Measurements from ENCODE around the gene PRDX5.

Gene PRDX5

DNA sequence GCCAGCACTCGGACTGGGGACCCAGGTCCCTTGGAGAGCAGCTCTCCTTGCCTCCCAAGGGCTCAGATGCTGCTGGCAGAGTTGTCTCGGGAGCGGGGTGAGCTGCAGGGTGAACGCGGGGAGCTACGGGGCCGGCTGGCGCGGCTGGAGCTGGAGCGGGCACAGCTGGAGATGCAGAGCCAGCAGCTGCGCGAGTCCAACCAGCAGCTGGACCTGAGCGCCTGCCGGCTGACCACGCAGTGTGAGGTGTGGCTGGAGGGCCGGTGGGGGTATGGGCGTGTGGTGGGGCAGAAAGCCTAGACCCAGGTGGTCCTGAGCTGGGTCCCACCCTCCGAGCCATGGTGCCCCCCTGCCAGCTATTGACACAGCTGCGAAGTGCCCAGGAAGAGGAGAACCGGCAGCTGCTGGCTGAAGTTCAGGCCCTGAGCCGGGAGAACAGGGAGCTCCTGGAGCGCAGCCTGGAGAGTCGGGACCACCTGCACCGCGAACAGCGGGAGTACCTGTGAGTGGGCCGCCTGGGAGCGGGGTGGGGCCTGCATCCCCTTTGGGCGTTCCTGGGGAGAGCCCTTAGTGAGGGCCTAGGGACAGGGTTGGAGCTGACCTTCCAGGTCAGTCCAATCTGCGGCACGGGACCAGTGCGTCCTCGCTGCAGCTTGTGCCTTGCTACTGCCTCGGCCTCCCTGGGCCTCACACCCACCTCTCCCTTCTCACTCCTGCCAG, 35.2 kb downstream of the PRDX5 start:
- H3K9me2 ChIP-seq (replicated peaks; ENCODE audit: insufficient read depth, low read length): no peaks in the 10 kb centered on the region
- no peaks in the 10 kb centered on the region for H3K79me2 ChIP-seq (ENCODE audit: insufficient read depth, low read length)
- no peak overlapping the region for H3K4me3 ChIP-seq (ENCODE audit: insufficient read depth, low read length, poor library complexity, severe bottlenecking)
- no peak overlapping the region for H2AFZ ChIP-seq (ENCODE audit: low read depth, low read length, severe bottlenecking)
- TF ChIP-seq EZH2phosphoT487 (conservative IDR thresholded peaks at IDR 0.05; ENCODE audit: low read length) (no peak), CTCF (IDR thresholded peaks at IDR 0.05; ENCODE audit: insufficient read depth, low read length, poor library complexity, severe bottlenecking) (no peak)
- no peaks in the 10 kb centered on the region for H3K36me3 ChIP-seq (ENCODE audit: low read length)
- no peak overlapping the region for H3K4me2 ChIP-seq (ENCODE audit: low read depth, low read length, poor library complexity, severe bottlenecking)
- H3K9me3 ChIP-seq (ENCODE audit: insufficient read depth, low read length): no peaks in the 10 kb centered on the region
- H3F3A ChIP-seq (ENCODE audit: insufficient read depth): no peaks in the 10 kb centered on the region
- no peak overlapping the region for H3K9ac ChIP-seq (ENCODE audit: low read length)
- H3K27ac ChIP-seq (ENCODE audit: low read depth, low read length): no peak overlapping the region
- no peaks in the 10 kb centered on the region for H3K27me3 ChIP-seq (ENCODE audit: low read length)
- no peaks in the 10 kb centered on the region for H4K20me1 ChIP-seq (ENCODE audit: low read depth, low read length)

DNA sequence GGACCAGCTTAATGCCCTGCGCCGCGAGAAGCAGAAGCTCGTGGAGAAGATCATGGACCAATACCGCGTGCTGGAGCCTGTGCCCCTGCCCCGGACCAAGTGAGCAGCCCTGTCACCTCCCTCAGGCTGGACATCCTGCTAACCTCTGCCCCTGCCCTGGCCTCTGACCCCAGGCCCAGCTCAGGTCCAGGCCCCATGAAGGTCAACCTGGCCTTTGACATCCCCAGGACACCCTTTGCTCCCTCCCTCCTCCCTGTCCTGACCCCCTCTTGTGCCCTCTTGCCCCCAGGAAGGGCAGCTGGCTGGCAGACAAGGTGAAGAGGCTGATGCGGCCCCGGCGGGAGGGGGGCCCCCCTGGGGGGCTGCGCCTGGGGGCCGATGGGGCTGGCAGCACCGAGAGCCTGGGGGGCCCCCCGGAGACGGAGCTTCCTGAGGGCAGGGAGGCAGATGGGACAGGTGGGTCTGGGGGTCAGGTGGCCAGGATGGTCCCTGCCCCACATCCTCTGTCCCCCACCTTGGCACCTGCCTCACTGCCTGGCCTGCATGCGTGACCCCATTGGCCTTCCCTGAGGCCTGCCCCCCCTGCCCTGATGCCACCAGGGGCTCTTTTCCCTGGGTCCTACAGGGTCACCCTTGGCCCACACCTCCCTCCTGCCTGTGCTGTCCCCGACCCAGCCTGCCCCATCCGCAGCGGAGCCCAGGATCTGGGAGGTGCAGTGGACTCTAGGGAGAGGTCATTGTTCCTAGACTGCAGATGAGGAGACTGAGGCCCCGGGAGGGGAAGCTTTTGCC, 36.0 kb downstream of the PRDX5 start:
- Histone ChIP-seq H3K9me2 (replicated peaks; ENCODE audit: insufficient read depth, low read length) (no peaks in the 10 kb centered on the region), H3K36me3 (ENCODE audit: low read length) (no peaks in the 10 kb centered on the region), H3K27ac (ENCODE audit: low read depth, low read length) (no peak overlapping the region), H3K4me2 (ENCODE audit: low read depth, low read length, poor library complexity, severe bottlenecking) (no peak overlapping the region), H3F3A (ENCODE audit: insufficient read depth) (no peaks in the 10 kb centered on the region), H4K20me1 (ENCODE audit: low read depth, low read length) (no peaks in the 10 kb centered on the region), H3K9me3 (ENCODE audit: insufficient read depth, low read length) (no peaks in the 10 kb centered on the region), H3K4me3 (ENCODE audit: insufficient read depth, low read length, poor library complexity, severe bottlenecking) (no peak overlapping the region), H2AFZ (ENCODE audit: low read depth, low read length, severe bottlenecking) (no peak overlapping the region), H3K27me3 (ENCODE audit: low read length) (no peaks in the 10 kb centered on the region), H3K79me2 (ENCODE audit: insufficient read depth, low read length) (no peaks in the 10 kb centered on the region), H3K9ac (ENCODE audit: low read length) (no peak overlapping the region)
- TF ChIP-seq CTCF (IDR thresholded peaks at IDR 0.05; ENCODE audit: insufficient read depth, low read length, poor library complexity, severe bottlenecking) (no peak), EZH2phosphoT487 (conservative IDR thresholded peaks at IDR 0.05; ENCODE audit: low read length) (no peak)

- no peaks in the 10 kb centered on the region for H4K20me1 ChIP-seq (ENCODE audit: low read depth, low read length)
- no peaks in the 10 kb centered on the region for H3K27me3 ChIP-seq (ENCODE audit: low read length)
- no peaks in the 10 kb centered on the region for H3K36me3 ChIP-seq (ENCODE audit: low read length)
- TF ChIP-seq EZH2phosphoT487 (conservative IDR thresholded peaks at IDR 0.05; ENCODE audit: low read length) (no peak), CTCF (IDR thresholded peaks at IDR 0.05; ENCODE audit: insufficient read depth, low read length, poor library complexity, severe bottlenecking) (peak; percentile 41)
- H3K27ac ChIP-seq (ENCODE audit: low read depth, low read length): no peak overlapping the region
- no peaks in the 10 kb centered on the region for H3K79me2 ChIP-seq (ENCODE audit: insufficient read depth, low read length)
- H3K9me3 ChIP-seq (ENCODE audit: insufficient read depth, low read length): no peaks in the 10 kb centered on the region
- no peaks in the 10 kb centered on the region for H3F3A ChIP-seq (ENCODE audit: insufficient read depth)
- no peak overlapping the region for H2AFZ ChIP-seq (ENCODE audit: low read depth, low read length, severe bottlenecking)
- H3K9me2 ChIP-seq (replicated peaks; ENCODE audit: insufficient read depth, low read length): no peaks in the 10 kb centered on the region
- H3K9ac ChIP-seq (ENCODE audit: low read length): no peak overlapping the region
- H3K4me2 ChIP-seq (ENCODE audit: low read depth, low read length, poor library complexity, severe bottlenecking): no peak overlapping the region
- no peak overlapping the region for H3K4me3 ChIP-seq (ENCODE audit: insufficient read depth, low read length, poor library complexity, severe bottlenecking)
These were observed 37.4 kb downstream of the PRDX5 start for GRCh38 chr11:64355078-64355940.

Data from SU-DHL-6 (cell line).